NCI-H1417 (cell line): Measurements from ENCODE around the gene GRIN3A.
"Not testable (repeated sequence)": the region's sequence is repeated elsewhere in the genome, so short reads cannot be mapped to it uniquely, and the experiment has no call there.

Experiments
- DNase-seq, 3 experiments: peaks; one replicate each; lab custom pipeline; 2025; lab: John Stamatoyannopoulos, UW

GRIN3A gene

GRCh38 chr9:101578378-101578777 is 160.1 kb downstream of the GRIN3A start:
- no peak for DNase-seq

GRCh38 chr9:101574731-101575333 is 163.6 kb downstream of the GRIN3A start:
- no peak for DNase-seq

GRCh38 chr9:101572316-101572715 is 166.1 kb downstream of the GRIN3A start:
- no peak for DNase-seq

GRCh38 chr9:101571114-101571513 is 167.3 kb downstream of the GRIN3A start:
- no peak for DNase-seq

- DNase-seq, result no peak
Observed at GRCh38 chr9:101569741-101570501, 168.5 kb downstream of the GRIN3A start.

- DNase-seq, result no peak
Observed at GRCh38 chr9:101567725-101568350, 170.6 kb downstream of the GRIN3A start.

GRCh38 chr9:101566904-101567724 is 171.3 kb downstream of the GRIN3A start:
- DNase-seq, result peak in 1 of 3 experiments; percentile 19

- no peak for DNase-seq
Observed at GRCh38 chr9:101564252-101564651, 174.2 kb downstream of the GRIN3A start.

GRCh38 chr9:101562966-101563365 is 175.5 kb downstream of the GRIN3A start:
- DNase-seq, result no peak

DNA sequence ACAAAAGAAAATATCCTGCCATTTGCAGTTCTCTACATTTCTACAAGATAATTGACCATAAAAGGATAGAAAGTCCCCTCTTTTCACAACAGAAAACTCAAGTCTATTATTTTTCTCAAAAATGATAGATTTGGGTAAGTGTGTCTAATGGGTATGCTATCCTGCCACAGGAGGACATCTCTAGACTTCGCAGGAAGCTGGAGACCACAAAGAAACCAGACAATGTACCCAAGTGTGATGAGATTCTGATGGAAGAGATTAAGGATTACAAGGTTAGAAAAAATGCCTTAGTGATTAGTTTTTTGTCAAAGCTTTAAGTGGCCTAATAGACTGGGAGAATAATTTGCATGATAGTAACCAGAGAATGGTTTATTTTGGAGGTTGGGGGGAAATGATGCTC is 176.7 kb downstream of the GRIN3A start:
- no peak for DNase-seq

DNA sequence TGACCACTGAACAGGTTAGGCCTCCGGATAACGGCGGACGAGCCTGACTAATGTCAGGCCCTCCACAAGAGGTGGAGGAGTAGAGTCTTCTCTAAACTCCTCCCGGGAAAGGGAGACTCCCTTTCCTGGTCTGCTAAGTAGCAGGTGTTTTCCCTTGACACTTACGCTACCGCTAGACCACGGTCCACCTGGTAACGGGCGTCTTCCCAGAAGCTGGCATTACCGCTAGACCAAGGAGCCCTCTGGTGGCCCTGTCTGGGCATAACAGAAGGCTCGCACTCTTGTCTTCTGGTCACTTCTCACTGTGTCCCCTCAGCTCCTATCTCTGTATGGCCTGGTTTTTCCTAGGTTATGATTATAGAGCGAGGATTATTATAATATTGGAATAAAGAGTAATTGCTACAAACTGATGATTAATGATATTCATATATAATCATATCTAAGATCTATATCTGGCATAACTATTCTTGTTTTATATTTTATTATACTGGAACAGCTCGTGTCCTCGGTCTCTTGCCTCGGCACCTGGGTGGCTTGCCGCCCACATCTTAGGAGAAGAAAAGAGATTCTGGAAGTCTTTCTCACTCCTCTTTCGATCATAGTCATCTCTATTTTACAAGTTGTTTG is 188.9 kb downstream of the GRIN3A start:
- DNase-seq, result not testable (repeated sequence)

DNA sequence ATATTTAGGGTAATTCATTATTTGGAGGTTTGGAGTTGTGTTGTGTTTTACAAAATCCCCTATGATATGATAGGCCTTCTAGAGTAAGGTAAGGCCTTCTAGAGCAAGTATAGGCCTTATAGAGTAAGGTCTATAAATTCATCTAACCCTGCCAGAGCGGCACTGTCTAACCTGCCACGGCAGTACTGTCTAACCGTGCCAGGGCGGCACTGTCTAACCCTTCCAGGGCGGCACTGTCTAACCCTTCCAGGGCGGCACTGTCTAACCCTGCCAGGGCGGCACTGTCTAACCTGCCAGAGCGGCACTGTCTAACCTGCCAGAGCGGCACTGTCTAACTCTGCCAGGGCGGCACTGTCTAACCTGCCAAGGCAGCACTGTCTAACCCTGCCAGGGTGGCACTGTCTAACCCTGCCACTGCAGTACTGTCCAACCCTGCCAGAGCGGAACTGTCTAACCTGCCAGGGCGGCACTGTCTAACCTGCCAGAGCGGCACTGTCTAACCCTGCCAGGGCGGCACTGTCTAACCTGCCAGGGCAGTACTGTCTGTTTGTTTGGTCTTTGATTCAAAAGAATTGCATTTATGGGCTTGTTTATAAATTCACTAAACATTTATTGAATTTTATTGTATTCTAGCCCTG is 195.2 kb downstream of the GRIN3A start:
- no peak for DNase-seq

DNA sequence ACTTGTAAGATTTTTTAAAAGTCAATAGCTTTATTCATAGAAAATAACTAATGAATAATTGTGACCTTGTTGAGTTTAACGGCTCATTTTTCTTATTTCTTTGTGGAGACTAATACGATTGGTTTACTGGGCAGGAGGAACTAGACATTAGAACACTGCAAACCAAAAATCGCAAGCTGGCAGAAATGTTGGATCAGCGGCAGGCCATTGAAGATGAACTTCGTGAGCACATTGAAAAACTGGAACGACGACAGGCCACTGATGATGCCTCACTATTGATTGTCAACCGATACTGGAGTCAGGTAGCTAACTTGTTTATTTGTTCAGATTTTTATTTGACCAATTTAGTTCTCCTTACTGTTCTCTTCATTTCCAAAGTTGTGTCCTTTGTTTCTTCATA is 198.4 kb downstream of the GRIN3A start:
- no peak for DNase-seq

GRCh38 chr9:101536938-101537337 is 201.5 kb downstream of the GRIN3A start:
- DNase-seq, result no peak

- DNase-seq, result no peak
Observed at GRCh38 chr9:101536351-101536750, 202.1 kb downstream of the GRIN3A start.

DNA sequence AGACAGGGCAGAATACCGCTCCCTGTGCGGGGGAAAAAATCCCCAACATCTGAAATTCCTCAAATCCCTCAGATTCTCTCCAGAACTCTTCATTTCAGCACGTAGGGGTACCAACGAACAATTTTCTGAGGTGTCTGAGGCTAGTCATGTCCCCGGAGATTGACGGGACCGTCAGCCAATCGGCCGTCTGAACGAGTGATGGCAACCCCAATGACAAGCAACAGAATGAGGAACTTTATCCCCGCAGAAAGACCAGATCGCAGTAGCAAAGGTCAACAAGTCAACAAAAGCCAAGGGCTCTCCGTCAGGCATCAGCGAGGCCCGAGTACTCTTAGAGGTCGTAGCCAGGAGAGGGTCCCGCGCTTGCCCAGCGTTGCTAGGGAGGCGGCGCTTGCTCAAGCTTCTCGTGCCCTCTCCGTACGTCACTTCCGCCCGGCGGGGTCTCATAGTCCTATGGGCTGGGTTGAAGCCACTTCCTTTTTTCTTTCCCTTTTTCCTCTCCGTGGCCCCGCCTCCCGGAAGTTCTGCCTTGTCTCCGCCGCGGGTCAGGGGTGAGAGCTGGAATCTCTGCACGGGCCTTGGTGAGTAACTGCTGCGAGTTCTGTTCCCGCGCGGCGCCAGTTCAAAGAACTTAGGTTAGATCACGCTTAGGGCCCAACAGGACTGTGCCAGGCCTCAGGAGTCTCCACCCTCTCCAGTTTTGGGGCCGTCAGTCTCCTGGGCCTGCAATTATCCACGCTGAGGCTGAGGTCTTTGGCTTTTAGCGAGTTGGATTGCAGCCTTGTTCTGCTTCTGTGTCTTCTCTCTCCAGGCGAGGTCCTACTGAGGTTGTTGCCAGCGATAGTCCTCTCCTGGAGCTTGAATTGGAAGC is 204.9 kb downstream of the GRIN3A start, which contains the start of gene RNF20:
RNF20 (plus strand) TSS at position 520 of the 871 bp plus-strand sequence. CDS start 1,571 bp downstream, outside the sequence.
- peak; percentile 97 to 100 (median 100) for DNase-seq

- peak; percentile 55 to 89 (median 60) for DNase-seq
Observed at GRCh38 chr9:101530076-101530711, 208.3 kb downstream of the GRIN3A start.

DNA sequence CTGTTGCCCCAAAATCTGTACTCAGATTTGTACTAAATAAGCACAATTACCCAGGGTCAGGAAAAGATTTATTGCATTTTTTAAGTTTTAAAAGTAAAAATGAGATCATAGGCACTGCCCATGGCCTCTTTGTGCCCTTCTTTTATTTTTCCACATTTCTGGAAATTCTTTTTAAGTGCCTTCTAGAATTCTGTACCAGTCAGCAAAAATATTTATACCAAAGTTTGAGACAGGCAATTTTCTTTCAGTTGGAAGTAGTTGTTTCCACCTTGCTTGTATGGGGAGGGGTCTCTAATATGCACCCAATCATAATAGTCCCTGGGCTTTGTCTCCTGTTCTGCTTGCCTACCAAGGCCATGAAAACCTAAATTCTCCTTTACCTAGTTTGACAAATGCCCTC is 210.4 kb downstream of the GRIN3A start:
- DNase-seq, result no peak

DNA sequence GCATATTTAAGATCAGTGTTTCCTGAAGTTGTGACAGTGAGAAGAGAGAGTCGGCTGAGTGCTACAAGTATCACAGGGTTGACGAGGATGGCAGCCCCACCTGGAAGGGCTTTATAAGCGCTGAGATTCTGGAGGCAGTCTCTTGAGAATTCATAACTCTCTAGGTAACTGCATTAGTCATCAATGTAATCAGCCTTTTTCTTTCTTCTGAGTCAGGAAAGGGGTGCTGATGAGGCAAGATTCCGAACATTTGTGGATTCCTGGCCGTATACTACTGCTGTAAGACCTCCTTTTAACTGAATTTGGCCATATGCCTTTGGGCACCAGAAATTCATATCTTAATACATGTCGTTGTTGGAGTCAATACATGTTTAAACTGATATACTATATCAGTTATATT is 211.4 kb downstream of the GRIN3A start:
- DNase-seq, result no peak

DNA sequence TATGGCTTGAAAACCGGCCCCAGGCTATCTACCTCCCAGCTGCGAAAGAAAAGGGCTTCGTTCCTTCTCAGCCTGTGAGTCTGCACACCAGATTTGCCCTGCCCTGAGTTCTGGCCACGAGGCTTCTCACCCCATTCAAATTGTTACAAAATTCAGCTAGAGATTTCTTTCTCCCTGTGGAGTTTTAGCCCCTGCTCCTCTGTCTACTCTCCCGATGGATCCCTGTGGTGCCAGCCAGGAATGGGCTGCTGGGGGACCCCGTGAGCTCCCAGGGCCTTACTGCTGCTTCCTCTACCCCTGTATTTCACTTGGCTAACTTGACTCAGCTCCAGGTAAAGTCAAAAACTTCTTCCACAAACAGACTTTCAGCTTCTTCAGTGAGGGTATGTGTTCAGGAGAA is 214.1 kb downstream of the GRIN3A start:
- no peak for DNase-seq
